Lower lobe of right lung (tissue), 2 donors: ENCODE measurements around the gene COPS8. TPM values are rescaled to one million over a fixed set of nuclear protein-coding genes. Genes with fewer than 3 reads are reported as not detected.

ENCODE experiments used
- ATAC-seq, 2 donors: fragments of 200-7000 bp; cut with Tn5 transposase; one replicate each; pipeline ENCODE4 v1.9.1; 2020 to 2022; ENCODE audit warnings: mild to moderate bottlenecking in 2 of 2, moderate library complexity in 2 of 2
- DNase-seq: peaks from one replicate; pipeline ENCODE4 v3.0.0-alpha.2; 2020
- H3K27ac ChIP-seq: fragments of 200-600 bp; one replicate; pipeline ENCODE4 v1.8.0; 2022
- H3K27me3 ChIP-seq: fragments of 200-600 bp; one replicate; pipeline ENCODE4 v1.8.0; 2022; ENCODE audit warnings: low read depth
- H3K36me3 ChIP-seq: fragments of 200-600 bp; one replicate; pipeline ENCODE4 v1.8.0; 2022; ENCODE audit warnings: mild to moderate bottlenecking
- H3K4me1 ChIP-seq: fragments of 200-600 bp; one replicate; pipeline ENCODE4 v1.8.0; 2022
- H3K4me3 ChIP-seq: fragments of 200-600 bp; one replicate; pipeline ENCODE4 v1.8.0; 2022; ENCODE audit warnings: mild to moderate bottlenecking
- H3K9me3 ChIP-seq: fragments of 200-600 bp; one replicate; pipeline ENCODE4 v1.8.0; 2022
- CTCF ChIP-seq: fragments of 200-600 bp; IDR thresholded peaks from one replicate; pipeline ENCODE4 v1.8.0; 2022; ENCODE audit warnings: antibody characterized with exemption, mild to moderate bottlenecking
- intact Hi-C: fragments of 100-400 bp; cut with DNase I; formaldehyde crosslinking; loops from one replicate; pipeline ENCODE4 v1.11.0; 2022
- total RNA-seq: library from RNA; stranded (reverse); fragmentation: NEBNext Ultra II Directional; extraction: Animal tissue kit (Norgen Biotek cat#: 25700); gene quantifications from one replicate; pipeline ENCODE4 v1.2.1, GENCODE V29; 2021
- donor health status: DM: no; HTN: yes; CAD: no; lungs with severe emphysema.

COPS8 gene
- total RNA-seq, 1 donor from 2014 or later = 31.8 TPM

DNA sequence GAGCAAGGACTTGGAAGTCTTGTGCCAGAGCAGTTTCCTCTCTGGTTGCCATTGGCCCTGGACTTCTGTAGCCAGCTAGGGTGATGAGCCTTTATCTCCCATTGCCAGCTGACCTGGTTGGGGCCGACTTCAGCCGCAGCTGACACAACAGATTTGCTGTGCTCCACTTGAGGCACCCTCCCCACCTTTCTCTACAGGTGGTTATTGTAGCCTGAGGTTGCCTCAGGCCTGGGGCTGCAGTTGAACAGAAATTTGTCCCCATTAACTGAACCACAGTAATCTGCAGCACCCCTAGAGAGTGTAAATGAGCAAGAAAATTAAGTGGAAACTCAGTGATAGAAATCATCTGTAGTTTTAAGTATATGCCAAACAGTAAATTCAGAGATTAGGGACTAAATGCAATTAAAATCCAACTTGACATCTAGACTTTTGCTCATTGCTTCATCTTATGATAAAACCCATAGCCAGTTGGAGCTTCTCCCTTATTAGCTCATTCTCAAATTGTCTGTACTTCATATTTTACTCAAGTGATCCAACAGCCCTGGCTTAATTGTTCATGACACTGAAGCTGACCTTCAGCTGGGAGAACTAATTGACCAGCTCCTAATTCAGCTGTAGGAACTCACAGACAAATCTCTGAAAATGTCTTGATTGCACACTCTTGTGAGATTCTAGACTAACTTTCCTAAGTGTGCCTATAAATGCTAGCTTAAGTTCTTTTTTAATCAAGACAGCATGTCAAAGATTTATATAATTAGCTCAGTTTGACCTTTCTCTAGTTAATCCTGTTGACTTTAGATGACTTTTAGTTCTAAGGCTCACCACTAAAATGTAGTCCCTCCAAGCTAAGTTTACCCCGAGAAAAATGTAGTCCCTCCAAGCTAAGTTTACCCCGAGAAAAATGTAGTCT lies 48.9 kb downstream of the COPS8 start:
- Histone ChIP-seq H3K9me3 (no peaks in the 10 kb centered on the region), H3K27me3 (no peaks in the 10 kb centered on the region), H3K27ac (no peak overlapping the region), H3K4me1 (no peaks in the 10 kb centered on the region), H3K4me3 (no peak overlapping the region), H3K36me3 (no peaks in the 10 kb centered on the region)
- no peak for ATAC-seq
- no peak for DNase-seq
- intact Hi-C loops = no loop called here
- no peak for TF ChIP-seq CTCF

DNA sequence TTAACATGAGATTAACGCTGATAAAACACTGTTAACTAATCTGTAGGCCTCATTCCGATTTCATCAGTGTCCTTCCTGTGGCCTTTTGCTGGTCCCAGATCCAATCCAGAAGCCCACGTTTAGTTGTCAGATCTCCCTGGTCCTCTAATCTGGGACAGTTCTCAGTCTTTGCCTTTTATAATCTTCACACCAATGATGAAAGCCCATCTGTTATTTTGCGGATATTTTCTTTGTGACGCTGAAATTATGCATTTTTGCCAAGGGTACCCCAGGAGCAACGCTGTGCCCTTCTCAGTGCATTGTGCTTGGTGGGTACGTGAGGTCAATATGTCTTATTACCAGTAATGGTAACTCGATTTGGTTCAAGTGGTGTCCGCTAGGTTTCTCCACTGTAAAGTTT lies 51.1 kb downstream of the COPS8 start:
- no peaks in the 10 kb centered on the region for H3K36me3 ChIP-seq
- no peak for TF ChIP-seq CTCF
- no peaks in the 10 kb centered on the region for H3K4me1 ChIP-seq
- no peak overlapping the region for H3K27ac ChIP-seq
- no peaks in the 10 kb centered on the region for H3K9me3 ChIP-seq
- DNase-seq (no peak), ATAC-seq (no peak)
- H3K4me3 ChIP-seq = no peak overlapping the region
- H3K27me3 ChIP-seq = no peaks in the 10 kb centered on the region
- intact Hi-C loops = no loop called here

- Histone ChIP-seq H3K27me3 (no peaks in the 10 kb centered on the region), H3K9me3 (no peaks in the 10 kb centered on the region), H3K4me1 (no peaks in the 10 kb centered on the region), H3K36me3 (no peaks in the 10 kb centered on the region), H3K4me3 (no peak overlapping the region), H3K27ac (no peak overlapping the region)
- TF ChIP-seq CTCF = no peak
- intact Hi-C loops = no loop called here
- ATAC-seq (no peak), DNase-seq (no peak)
Measured at GRCh38 chr2:237137626-237138323, 52.1 kb downstream of the COPS8 start.

GRCh38 chr2:237139123-237139675 lies 53.5 kb downstream of the COPS8 start:
- H3K27me3 ChIP-seq = no peaks in the 10 kb centered on the region
- H3K36me3 ChIP-seq = no peaks in the 10 kb centered on the region
- intact Hi-C loops = no loop called here
- H3K27ac ChIP-seq = no peak overlapping the region
- no peaks in the 10 kb centered on the region for H3K4me1 ChIP-seq
- no peak overlapping the region for H3K4me3 ChIP-seq
- ATAC-seq (no peak), DNase-seq (no peak)
- no peak for TF ChIP-seq CTCF
- H3K9me3 ChIP-seq = no peaks in the 10 kb centered on the region

GRCh38 chr2:237140689-237141285 lies 55.1 kb downstream of the COPS8 start:
- intact Hi-C loops = no loop called here
- H3K27ac ChIP-seq = no peak overlapping the region
- no peak overlapping the region for H3K4me3 ChIP-seq
- TF ChIP-seq CTCF = no peak
- no peaks in the 10 kb centered on the region for H3K36me3 ChIP-seq
- no peaks in the 10 kb centered on the region for H3K4me1 ChIP-seq
- ATAC-seq (no peak), DNase-seq (no peak)
- H3K9me3 ChIP-seq = no peaks in the 10 kb centered on the region
- H3K27me3 ChIP-seq = no peaks in the 10 kb centered on the region
